GM19468 (cell line): ENCODE measurements around the gene OSBPL6.
"Not testable (repeated sequence)": the region's sequence is repeated elsewhere in the genome, so short reads cannot be mapped to it uniquely, and the experiment has no call there.

Source experiments
- ATAC-seq: cut with Tn5 transposase; IDR thresholded peaks from one replicate; pipeline ENCODE4 v1.9.1; 2021; ENCODE audit warnings: mild to moderate bottlenecking, moderate library complexity, moderate number of reproducible peaks; ENCODE audit not compliant: unreplicated experiment; ENCODE audit errors: extremely low read depth

The OSBPL6 gene

GRCh38 chr2:178330175-178331017 is 136.1 kb downstream of the OSBPL6 start:
- ATAC-seq: no peak

- no peak for ATAC-seq
These were observed 137.4 kb downstream of the OSBPL6 start for GRCh38 chr2:178331474-178332432.

- no peak for ATAC-seq
These were observed 139.5 kb downstream of the OSBPL6 start for GRCh38 chr2:178333851-178334250.

- no peak for ATAC-seq
These were observed 140.9 kb downstream of the OSBPL6 start for GRCh38 chr2:178335230-178335629.

GRCh38 chr2:178344121-178344520 is 149.8 kb downstream of the OSBPL6 start:
- no peak for ATAC-seq

GRCh38 chr2:178345951-178346350 is 151.6 kb downstream of the OSBPL6 start:
- no peak for ATAC-seq

- ATAC-seq: no peak
These were observed 155.7 kb downstream of the OSBPL6 start for GRCh38 chr2:178350051-178350450.

- ATAC-seq: not testable (repeated sequence)
These were observed 163.4 kb downstream of the OSBPL6 start for GRCh38 chr2:178357704-178358103.

GRCh38 chr2:178359192-178359912 is 165.0 kb downstream of the OSBPL6 start:
- no peak for ATAC-seq

- ATAC-seq: no peak
These were observed 167.3 kb downstream of the OSBPL6 start for GRCh38 chr2:178361588-178361987.

GRCh38 chr2:178363252-178363651 is 168.9 kb downstream of the OSBPL6 start:
- no peak for ATAC-seq

GRCh38 chr2:178365116-178365515 is 170.8 kb downstream of the OSBPL6 start:
- no peak for ATAC-seq

- ATAC-seq: no peak
These were observed 172.1 kb downstream of the OSBPL6 start for GRCh38 chr2:178366412-178366811.

- no peak for ATAC-seq
These were observed 173.0 kb downstream of the OSBPL6 start for GRCh38 chr2:178367344-178367743.

GRCh38 chr2:178374865-178375264 is 180.6 kb downstream of the OSBPL6 start:
- no peak for ATAC-seq

- ATAC-seq: no peak
These were observed 182.7 kb downstream of the OSBPL6 start for GRCh38 chr2:178377046-178377445.

- no peak for ATAC-seq
These were observed 185.1 kb downstream of the OSBPL6 start for GRCh38 chr2:178379162-178380004.

GRCh38 chr2:178380763-178381162 is 186.5 kb downstream of the OSBPL6 start:
- no peak for ATAC-seq

GRCh38 chr2:178383718-178384117 is 189.4 kb downstream of the OSBPL6 start:
- ATAC-seq: no peak
